Measurements from ENCODE around the gene USP32. TPM values are rescaled to one million over a fixed set of nuclear protein-coding genes. Genes with fewer than 3 reads are reported as not detected.
"Not testable (repeated sequence)": the region's sequence is repeated elsewhere in the genome, so short reads cannot be mapped to it uniquely, and the experiment has no call there.

The USP32 gene
- total RNA-seq, 1 donor from 2014 or later: 39.0 TPM

- no peak for DNase-seq (ENCODE audit: low spot score)
These were observed 161.6 kb downstream of the USP32 start for GRCh38 chr17:60230358-60230757.

DNA sequence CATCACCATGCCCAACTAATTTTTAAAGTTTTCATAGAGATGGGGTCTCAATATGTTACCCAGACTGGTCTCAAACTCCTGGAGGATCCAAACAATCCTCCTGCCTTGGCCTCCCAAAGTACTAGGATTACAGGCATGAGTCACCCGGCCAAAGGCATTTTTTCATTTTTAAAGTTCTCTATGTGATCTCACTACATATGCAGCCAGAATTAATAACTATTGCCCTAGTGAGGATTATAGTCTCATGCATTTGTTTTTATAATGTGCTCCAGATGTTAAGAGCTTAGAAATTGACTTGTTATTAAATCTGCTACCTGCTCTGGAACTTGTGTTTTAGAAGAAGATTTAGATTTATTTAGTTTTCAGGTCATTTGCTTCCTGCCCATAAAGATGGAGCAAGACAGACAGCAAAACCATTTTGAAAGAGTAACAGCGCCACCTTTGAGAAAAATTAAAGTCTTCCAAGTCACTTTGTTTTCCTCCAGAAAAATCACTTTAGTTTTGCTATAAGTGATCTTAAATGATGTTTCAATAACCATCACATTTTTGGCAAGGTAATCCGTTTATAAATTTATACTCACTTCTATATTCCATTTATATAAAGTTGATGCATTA, 162.6 kb downstream of the USP32 start:
- DNase-seq (ENCODE audit: low spot score): no peak

GRCh38 chr17:60227276-60227675, 164.7 kb downstream of the USP32 start:
- DNase-seq (ENCODE audit: low spot score): not testable (repeated sequence)

DNA sequence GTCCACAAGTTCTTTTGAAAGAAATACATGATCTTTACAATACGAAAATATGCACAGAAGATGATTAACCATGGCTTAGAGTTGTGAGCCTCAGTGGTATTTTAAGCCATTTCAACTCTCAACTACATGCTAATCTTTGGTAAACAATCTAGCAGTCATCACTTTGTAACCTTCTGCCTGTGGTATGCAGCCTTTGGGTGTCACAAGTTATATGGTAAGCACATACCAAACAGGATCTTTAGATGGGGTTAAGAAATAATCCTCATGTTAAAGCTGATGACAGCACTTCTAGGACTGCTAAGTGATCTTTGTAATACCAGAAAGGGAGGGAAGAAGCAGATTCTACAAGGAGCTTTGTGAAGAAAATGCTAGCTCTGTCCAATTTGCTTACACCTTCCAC, 167.9 kb downstream of the USP32 start:
- no peak for DNase-seq (ENCODE audit: low spot score)

GRCh38 chr17:60223456-60223855, 168.5 kb downstream of the USP32 start:
- no peak for DNase-seq (ENCODE audit: low spot score)

DNA sequence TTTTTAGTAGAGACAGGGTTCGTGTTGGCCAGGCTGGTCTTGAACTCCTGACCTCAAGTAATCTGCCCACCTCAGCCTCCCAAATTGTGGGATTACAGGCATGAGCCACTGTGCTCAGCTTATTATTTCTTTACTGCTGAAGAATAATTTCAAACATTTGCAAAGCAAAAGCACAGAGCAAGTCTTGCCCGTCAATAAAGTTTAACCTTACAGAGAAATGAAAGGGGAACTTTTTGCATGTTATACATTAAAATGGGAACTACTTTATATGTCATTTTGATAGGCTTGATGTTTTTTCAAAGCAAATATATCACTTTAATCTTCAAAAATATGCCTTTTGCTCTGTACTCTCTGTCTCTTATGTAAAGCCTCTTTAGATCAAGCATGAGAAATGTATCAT, 173.2 kb downstream of the USP32 start:
- not testable (repeated sequence) for DNase-seq (ENCODE audit: low spot score)

GRCh38 chr17:60215895-60216294, 176.0 kb downstream of the USP32 start:
- DNase-seq (ENCODE audit: low spot score): not testable (repeated sequence)

GRCh38 chr17:60211282-60211681, 180.7 kb downstream of the USP32 start:
- DNase-seq (ENCODE audit: low spot score): not testable (repeated sequence)

- not testable (repeated sequence) for DNase-seq (ENCODE audit: low spot score)
These were observed 183.6 kb downstream of the USP32 start for GRCh38 chr17:60208302-60208701.

GRCh38 chr17:60205782-60206181, 186.2 kb downstream of the USP32 start:
- DNase-seq (ENCODE audit: low spot score): not testable (repeated sequence)

DNA sequence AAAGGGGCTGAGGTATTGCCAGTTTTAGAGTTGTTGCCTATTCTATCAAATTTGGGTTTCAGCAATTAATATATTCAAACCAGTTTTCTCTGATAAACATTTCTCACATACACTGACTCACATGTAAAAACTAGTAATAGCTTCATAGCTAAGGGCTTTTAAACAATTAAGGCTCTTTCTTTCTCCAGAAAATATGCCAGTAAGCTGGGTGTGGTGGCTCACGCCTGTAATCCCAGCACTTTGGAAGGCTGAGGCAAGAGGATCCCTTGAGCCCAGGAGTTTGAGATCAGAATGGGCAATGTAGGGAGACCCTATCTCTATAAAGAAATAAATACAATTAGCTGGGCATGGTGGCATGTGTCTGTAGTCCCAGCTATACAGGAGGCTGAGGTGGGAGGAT, 193.3 kb downstream of the USP32 start:
- not testable (repeated sequence) for DNase-seq (ENCODE audit: low spot score)

DNA sequence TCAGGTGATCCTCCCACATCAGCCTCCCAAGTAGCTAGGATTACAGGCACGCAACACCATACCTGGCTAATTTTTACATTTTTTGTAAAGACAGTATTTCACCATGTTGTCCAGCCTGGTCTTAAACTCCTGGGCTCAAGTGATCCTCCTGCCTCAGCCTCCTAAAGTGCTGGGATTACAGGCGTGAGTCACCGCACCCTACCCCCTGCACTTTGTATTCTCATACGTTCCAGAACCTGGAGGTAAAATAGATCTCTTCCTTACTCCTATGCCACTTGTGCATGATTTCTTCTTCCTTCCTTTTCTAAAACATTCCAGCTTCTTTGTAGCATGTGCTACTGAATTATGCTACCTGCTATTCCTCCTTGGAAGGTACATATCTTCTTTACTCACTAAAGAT, 197.8 kb downstream of the USP32 start:
- not testable (repeated sequence) for DNase-seq (ENCODE audit: low spot score)

DNA sequence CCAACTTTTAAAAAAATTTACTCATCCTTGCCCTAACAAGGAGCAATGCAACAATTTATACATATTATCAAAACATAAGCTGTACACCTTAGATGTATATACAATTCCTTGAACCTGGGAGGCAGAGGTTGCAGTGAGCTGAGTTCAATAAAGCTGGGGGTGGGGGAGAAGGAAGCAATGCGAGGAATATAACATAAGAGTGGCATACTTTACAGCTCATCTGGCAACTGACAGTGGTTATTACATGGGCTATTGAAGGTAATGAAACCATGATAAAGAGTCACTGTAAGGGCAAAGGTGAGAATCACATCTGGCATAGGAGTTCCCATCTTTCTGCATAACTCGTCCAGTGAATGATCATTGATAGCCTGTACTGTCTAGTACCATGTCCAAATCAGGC, 198.5 kb downstream of the USP32 start:
- no peak for DNase-seq (ENCODE audit: low spot score)

- not testable (repeated sequence) for DNase-seq (ENCODE audit: low spot score)
These were observed 198.9 kb downstream of the USP32 start for GRCh38 chr17:60193032-60193431.

DNA sequence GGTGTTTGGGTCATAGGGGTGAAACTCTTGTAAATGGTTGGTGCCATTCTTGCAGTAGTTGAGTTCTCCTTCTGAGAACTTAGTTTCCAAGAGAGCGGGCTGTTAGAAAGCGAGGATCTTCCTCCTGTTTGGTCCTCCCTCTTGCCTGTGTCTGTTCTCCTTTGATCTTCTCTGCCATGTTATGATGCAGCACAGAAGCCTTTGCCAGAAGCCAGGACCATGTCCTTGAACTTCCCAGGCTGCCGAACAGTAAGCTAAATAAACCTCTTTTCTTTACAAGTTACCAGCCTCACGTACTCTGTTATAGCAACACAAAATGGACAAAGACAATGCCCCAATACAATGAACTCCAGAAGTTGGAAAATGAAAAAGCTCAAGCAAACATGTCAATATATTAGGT, 201.9 kb downstream of the USP32 start:
- not testable (repeated sequence) for DNase-seq (ENCODE audit: low spot score)

GRCh38 chr17:60188759-60189158, 203.2 kb downstream of the USP32 start:
- DNase-seq (ENCODE audit: low spot score): no peak

DNA sequence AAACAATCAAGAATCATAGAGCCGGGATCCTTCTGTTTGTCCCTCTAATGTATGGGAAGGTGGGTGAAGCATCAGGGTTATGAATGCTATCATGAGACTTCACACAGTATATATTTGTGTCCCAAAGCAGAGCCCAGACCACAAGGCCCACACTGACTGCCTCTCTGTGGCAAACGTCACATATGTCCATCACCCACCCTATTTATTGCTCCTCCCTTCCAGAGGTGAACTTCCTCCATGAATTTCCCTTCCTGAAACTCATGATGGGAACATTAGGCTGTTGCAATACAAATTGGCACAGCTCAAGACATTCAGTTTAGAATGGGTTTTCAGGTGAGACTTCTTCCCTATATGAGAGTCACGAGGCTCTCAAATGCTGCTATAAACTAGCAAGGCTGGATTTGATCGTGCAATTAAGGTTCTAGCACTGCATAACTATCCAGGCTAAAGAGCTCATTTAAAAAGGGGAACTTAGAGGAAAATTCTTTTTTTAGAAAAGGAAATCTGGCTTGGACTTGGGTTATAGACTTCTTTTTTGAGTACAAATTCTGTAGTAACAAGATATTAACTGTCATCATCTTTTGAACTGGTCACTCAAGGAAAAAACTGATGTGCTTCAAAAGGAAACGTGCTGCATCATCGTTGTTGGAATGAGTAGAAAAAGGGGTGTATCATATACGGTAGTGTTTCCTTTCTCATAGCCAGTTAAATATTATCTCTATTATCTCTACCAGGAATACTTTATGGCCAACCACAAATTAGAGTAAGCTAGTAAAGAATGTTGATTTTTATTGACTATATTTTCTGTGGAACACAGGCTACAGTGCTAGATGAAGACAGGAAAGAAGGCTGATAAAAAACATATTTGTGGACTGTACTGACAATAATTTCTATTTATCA, 204.8 kb downstream of the USP32 start:
- not testable (repeated sequence) for DNase-seq (ENCODE audit: low spot score)

- not testable (repeated sequence) for DNase-seq (ENCODE audit: low spot score)
These were observed 205.6 kb downstream of the USP32 start for GRCh38 chr17:60186372-60186771.

- not testable (repeated sequence) for DNase-seq (ENCODE audit: low spot score)
These were observed 211.6 kb downstream of the USP32 start for GRCh38 chr17:60180380-60180779.

- not testable (repeated sequence) for DNase-seq (ENCODE audit: low spot score)
These were observed 213.8 kb downstream of the USP32 start for GRCh38 chr17:60178180-60178579.

DNA sequence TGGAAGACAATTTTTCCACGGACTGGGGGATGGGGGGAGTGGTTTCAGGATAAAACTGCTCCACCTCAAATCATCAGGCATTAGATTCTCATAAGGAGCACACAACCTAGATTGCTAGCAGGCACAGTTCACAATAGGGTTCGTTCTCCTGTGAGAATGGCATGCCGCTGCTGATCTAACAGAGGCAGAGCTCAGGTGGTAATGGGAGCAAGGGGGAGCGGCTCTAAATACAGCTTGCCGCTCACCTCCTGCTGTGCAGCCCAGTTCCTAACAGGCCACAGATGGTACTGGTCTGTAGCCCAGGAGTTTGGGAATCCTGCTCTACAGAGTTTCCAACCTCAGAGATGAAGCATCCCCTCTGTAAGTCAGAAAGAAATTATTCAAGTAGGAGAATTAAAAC, 215.2 kb downstream of the USP32 start:
- not testable (repeated sequence) for DNase-seq (ENCODE audit: low spot score)

DNA sequence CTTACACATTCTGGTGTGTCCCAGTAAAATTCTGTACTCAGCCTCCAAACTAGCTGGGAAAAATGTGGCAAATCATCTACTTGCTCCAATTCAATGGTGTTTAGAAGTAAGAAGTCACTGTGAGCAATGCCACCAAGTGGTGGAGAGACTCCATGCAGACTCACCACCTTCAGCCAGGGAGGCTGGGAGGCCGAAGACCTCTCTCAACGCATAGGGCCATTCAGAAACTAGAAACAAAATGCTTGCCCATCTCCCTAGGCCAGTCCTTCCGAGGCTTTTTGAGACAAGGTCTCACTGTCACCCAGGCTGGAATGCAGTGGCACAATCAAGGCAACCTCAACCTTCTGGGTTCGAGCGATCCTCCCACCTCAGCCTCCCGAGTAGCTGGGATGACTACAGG, 217.2 kb downstream of the USP32 start:
- DNase-seq (ENCODE audit: low spot score): not testable (repeated sequence)

- DNase-seq (ENCODE audit: low spot score): no peak
These were observed 217.9 kb downstream of the USP32 start for GRCh38 chr17:60174035-60174434.
